GM13977 (cell line): Measurements from ENCODE around the gene DAB2.

Experiments
- DNase-seq: peaks from one replicate; pipeline ENCODE4 v3.0.0; 2012; ENCODE audit warnings: low spot score
- CTCF ChIP-seq: IDR thresholded peaks from 2 replicates; pipeline ENCODE4 v1.5.1; 2012; ENCODE audit warnings: mild to moderate bottlenecking, control low read depth; ENCODE audit not compliant: insufficient read depth; ENCODE audit errors: extremely low read depth, missing control alignments
- in situ Hi-C: fragments of 300-500 bp; cut with MboI; formaldehyde crosslinking; loops from one replicate; pipeline ENCODE4 v1.12.0; 2022; ENCODE audit warnings: low sequenced_read_pairs, low pct_unique_long_range_greater_than_20kb, mixed read lengths, inconsistent platforms; ENCODE audit not compliant: unreplicated experiment

Gene DAB2

DNA sequence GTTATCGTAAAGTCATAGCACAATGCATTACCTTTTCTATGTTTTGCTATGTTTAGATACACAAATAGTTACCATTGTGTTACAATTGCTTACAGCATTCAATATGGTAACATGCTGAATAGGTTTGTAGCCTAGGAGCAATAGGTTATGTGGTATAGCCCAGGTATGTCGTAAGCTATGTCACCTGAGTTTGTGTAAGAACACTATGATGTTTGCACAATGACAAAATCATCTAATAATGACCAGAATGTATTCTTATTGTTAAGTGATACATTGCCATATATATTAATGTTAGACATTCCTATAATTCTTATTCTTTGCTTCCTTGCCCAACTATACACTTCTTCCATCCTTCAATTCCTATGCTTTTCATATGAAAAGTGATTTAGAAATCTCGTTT lies 18.2 kb upstream of the DAB2 start:
- no peak for DNase-seq
- no peak for TF ChIP-seq CTCF
- in situ Hi-C loops = no loop called here

DNA sequence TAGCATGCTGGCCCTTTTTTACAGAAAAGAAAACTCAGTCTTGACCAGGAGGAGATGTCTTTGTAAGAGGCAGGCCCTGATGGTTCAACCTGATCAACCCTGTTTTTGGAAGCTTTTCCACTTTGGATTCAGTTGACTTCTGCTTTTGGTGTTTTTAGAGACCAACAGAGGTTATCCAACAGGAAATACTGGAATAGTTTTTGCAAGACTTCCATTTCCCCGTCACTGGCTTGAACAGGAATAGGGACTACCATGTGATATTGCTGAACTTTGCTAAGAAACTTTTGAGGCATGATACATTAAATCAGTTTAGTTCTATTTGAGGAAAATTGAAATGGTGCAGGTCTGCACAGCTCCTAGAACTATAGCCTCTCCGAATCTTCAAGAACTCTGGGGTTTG lies 17.1 kb upstream of the DAB2 start:
- in situ Hi-C loops = no loop called here
- no peak for DNase-seq
- TF ChIP-seq CTCF = no peak

DNA sequence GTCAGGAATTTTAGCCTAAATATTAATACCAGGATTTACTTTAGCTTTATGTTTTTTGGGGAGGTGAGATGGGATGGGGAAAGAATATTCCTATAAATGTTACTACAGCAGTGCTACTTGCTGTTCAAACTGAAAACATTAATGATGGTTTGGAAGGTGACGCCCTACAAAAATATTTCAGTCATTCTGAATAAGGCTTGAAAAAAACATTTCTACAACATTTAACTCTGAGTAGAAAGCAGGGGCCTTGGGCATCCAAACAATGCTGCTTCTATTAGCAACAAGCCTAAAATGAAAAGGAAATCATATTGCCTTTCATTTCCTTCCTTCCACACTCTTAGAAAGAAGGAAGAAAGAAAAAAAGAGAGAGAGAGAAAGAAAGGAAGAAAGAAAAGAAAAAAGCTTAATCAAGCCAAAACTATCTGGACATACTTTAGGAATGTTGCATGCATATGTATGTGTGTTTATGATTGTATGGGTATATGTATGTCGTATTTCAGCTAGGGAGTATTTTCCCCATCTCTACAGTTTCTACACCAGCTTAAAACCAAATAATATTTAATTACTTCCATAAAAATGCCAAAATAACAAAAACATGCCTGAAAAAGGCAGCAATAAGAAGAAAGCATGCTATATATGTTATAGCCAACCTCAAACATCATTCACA lies 16.3 kb upstream of the DAB2 start:
- in situ Hi-C loops = no loop called here
- DNase-seq = no peak
- no peak for TF ChIP-seq CTCF

DNA sequence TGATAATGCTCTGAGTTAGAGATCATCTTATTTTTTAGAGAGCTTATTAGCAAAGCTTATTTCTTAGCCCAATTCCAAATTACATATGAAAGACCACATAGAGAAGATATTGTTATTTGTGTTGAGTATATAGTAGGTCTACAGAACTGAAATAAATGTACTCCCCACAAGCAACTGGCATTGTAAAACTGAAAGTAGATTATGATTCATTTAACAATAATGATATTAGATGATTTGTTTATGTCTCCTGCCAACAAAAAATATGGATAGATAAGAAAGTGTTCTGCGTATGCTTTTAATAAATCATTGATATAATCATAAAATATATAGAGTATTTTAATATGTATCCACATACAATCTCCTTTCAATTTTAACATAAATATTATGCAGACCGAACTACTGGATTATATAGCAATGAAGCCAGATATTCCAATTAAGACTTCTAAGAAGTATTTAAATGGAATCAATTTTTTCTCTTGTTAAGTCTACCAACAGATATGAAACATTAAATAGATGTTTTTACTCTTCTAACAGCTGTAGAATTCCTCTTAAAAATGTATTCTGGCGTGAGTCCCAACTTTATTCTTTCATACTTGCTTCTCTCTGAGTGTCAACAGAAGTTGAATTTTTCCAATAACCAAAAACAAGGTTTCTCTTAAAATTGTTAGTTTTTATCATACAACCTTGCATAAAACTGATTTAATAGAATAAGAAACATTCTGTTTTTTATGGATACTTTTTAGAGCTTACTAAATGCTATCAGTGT lies 15.6 kb upstream of the DAB2 start:
- DNase-seq = no peak
- in situ Hi-C loops = no loop called here
- TF ChIP-seq CTCF = no peak

DNA sequence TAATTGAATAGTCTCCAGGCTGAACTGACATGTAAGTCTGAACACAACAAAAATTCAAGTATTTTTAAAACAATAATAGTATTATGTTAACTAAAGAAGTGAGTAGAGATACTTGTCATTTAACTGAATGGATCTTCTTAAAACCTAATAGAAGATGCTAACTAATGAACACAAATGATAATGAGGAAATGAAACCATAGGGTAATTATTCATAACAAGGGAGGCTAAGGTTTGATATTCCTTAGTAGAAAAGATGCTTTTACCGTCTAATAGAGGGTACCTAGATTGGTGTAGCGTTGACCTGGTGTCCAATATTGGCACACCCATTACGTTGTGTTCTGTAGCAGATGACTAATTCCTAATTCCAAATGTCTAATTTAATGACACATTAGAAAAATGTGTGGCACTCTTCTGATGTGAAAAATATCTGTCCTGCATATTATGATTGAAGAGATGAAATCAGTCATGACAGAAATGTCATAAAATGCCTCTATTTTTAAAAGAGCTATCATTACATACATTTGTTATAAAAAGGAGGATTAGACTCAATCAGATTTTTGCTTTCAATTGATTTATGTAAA lies 14.9 kb upstream of the DAB2 start:
- DNase-seq = no peak
- TF ChIP-seq CTCF = no peak
- in situ Hi-C loops = no loop called here

DNA sequence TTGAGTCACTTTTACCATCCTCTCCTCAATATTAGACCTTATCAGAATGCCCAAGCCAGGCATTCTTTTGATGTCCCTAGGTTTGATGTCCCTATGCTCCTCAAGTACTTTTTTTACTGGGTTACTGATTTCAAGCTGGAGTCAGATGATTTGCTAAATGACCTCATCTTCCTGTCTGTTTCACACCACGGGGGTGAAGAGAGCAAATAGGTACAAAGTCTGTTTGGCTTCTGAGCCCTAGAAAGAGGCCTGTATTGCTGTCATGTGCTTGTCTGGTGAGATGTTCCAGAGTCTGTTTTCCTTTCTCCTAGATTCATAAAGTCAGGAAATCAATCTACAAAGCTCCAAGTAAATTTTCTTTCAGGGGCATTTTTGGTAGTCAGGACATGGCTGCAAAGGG lies 12.7 kb upstream of the DAB2 start:
- in situ Hi-C loops = no loop called here

More for the DNA sequence above, 12.7 kb upstream of the DAB2 start:
- no peak for DNase-seq
- no peak for TF ChIP-seq CTCF
